GM12878 (cell line): ENCODE results near the gene MCF2L2. TPM values are rescaled to one million over a fixed set of nuclear protein-coding genes. Genes with fewer than 3 reads are reported as not detected.

Source experiments
- ATAC-seq: fragments of 200-7000 bp; cut with Tn5 transposase; 3 replicates; pipeline ENCODE4 v1.9.1; 2020; ENCODE audit warnings: mild to moderate bottlenecking, moderate library complexity
- BruUV-seq: library from RNA; stranded (reverse); fragments of 400-500 nt; replicated peaks from 2 replicates; lab custom pipeline; 2021; lab: Mats Ljungman, UMichigan
- CTCF ChIA-PET: fragments of 300-600 bp; sonication (Branson Sonifier 250); formaldehyde crosslinking; extraction: SDS; loops from one replicate; lab custom pipeline; 2021; ENCODE audit warnings: inconsistent platforms; lab: Yijun Ruan, JAX
- POLR2A ChIA-PET: fragments of 350-600 bp; formaldehyde crosslinking; extraction: SDS; loops from one replicate; lab custom pipeline; 2021; ENCODE audit warnings: inconsistent platforms; lab: Charles Lee
- RAD21 ChIA-PET: fragments of 300-600 bp; sonication (Branson Sonifier 250); formaldehyde crosslinking; loops from one replicate; lab custom pipeline; 2023; ENCODE audit warnings: antibody characterized with exemption; ENCODE audit not compliant: unreplicated experiment; lab: Charles Lee
- SMC1A ChIA-PET: fragments of 300-600 bp; sonication (Branson Sonifier 250); formaldehyde crosslinking; loops from one replicate; lab custom pipeline; 2023; ENCODE audit not compliant: unreplicated experiment, uncharacterized antibody; lab: Charles Lee
- DNase-seq: peaks from one replicate; pipeline ENCODE4 v3.0.0-alpha.2; 2011; ENCODE audit warnings: low read depth, low spot score
- FAIRE-seq: peaks from 3 replicates; lab custom pipeline; 2011; peaks lifted over from hg19 to GRCh38; lab: Jason Lieb, UNC
- H2AFZ ChIP-seq: 2 replicates; pipeline ENCODE4 v1.6.0; 2011; ENCODE audit warnings: low read depth, low read length, control low read depth; ENCODE audit not compliant: control insufficient read depth
- H3K27ac ChIP-seq: 2 replicates; pipeline ENCODE4 v1.5.1; 2011; ENCODE audit warnings: control low read depth; ENCODE audit not compliant: control insufficient read depth, insufficient read depth
- H3K27me3 ChIP-seq, 2 experiments: replicated peaks in 1 of 2; 2 replicates each; pipeline versions ENCODE4 v1.6.0 to v1.6.1; 2011; ENCODE audit warnings: low read length in 1 of 2; ENCODE audit not compliant: control insufficient read depth in 2 of 2, insufficient read depth in 2 of 2
- H3K36me3 ChIP-seq, 2 experiments: 2 replicates each; pipeline ENCODE4 v1.5.1; 2011; ENCODE audit warnings: low read length in 1 of 2; ENCODE audit not compliant: control insufficient read depth in 2 of 2, insufficient read depth in 2 of 2
- H3K4me1 ChIP-seq: 2 replicates; pipeline ENCODE4 v1.6.1; 2011; ENCODE audit warnings: mild to moderate bottlenecking, low read length, moderate library complexity, mixed read lengths; ENCODE audit not compliant: control insufficient read depth, insufficient read depth
- H3K4me2 ChIP-seq: 2 replicates; pipeline ENCODE4 v1.6.0; 2011; ENCODE audit warnings: control low read depth; ENCODE audit not compliant: control insufficient read depth, insufficient read depth
- H3K4me3 ChIP-seq: fragments of 200-600 bp; sonication (generic); 2 replicates; pipeline ENCODE4 v1.5.1; 2016
- H3K79me2 ChIP-seq: 2 replicates; pipeline ENCODE4 v1.6.0; 2011; ENCODE audit warnings: low read length; ENCODE audit not compliant: control insufficient read depth, insufficient read depth
- H3K9ac ChIP-seq: 2 replicates; pipeline ENCODE4 v1.8.0; 2011; ENCODE audit warnings: low read length, control low read depth, mixed read lengths; ENCODE audit not compliant: control insufficient read depth, insufficient read depth
- H3K9me3 ChIP-seq: replicated peaks from 3 replicates; pipeline ENCODE4 v1.5.1; 2011; ENCODE audit warnings: mild to moderate bottlenecking, low read length; ENCODE audit not compliant: control insufficient read depth, insufficient read depth
- H4K20me1 ChIP-seq: 2 replicates; pipeline ENCODE4 v1.6.0; 2011; ENCODE audit not compliant: control insufficient read depth, insufficient read depth
- ASH2L ChIP-seq: fragments of 300-600, 200-600 bp; sonication (generic); IDR thresholded peaks from 2 replicates; pipeline ENCODE4 v1.6.1; 2017; ENCODE audit warnings: low read depth, mild to moderate bottlenecking, borderline replicate concordance
- CEBPB ChIP-seq, 2 experiments: fragments of 150-350 bp in 1 of 2; IDR thresholded peaks; 2 replicates each; pipeline ENCODE4 v1.6.1; 2012 to 2014; ENCODE audit warnings: low read depth in 2 of 2, low read length in 2 of 2, borderline replicate concordance in 1 of 2, inconsistent platforms in 1 of 2
- CEBPZ ChIP-seq: fragments of 150-350 bp; IDR thresholded peaks from 2 replicates; pipeline ENCODE4 v1.6.1; 2016; ENCODE audit warnings: low read depth, low read length
- FOXK2 ChIP-seq: fragments of 450-650 bp; IDR thresholded peaks from 2 replicates; pipeline ENCODE4 v1.6.1; 2017; ENCODE audit warnings: mild to moderate bottlenecking, moderate library complexity
- HDAC2 ChIP-seq: fragments of 200-600 bp; sonication (generic); IDR thresholded peaks from 2 replicates; pipeline ENCODE4 v1.6.1; 2017
- LARP7 ChIP-seq: fragments of 450-650 bp; IDR thresholded peaks from 2 replicates; pipeline ENCODE4 v1.6.1; 2017; ENCODE audit warnings: mild to moderate bottlenecking
- PKNOX1 ChIP-seq: fragments of 450-650 bp; IDR thresholded peaks from 2 replicates; pipeline ENCODE4 v1.6.1; 2016; ENCODE audit warnings: mild to moderate bottlenecking
- RB1 ChIP-seq: fragments of 450-650 bp; formaldehyde crosslinking; IDR thresholded peaks from 2 replicates; pipeline ENCODE4 v1.6.1; 2017; ENCODE audit warnings: mild to moderate bottlenecking, borderline replicate concordance
- YBX1 ChIP-seq: fragments of 450-650 bp; IDR thresholded peaks from 2 replicates; pipeline ENCODE4 v1.6.1; 2016; ENCODE audit warnings: antibody characterized with exemption
- ZNF384 ChIP-seq: IDR thresholded peaks from 2 replicates; pipeline ENCODE4 v1.6.1; 2012; ENCODE audit warnings: low read depth, mild to moderate bottlenecking, low read length, improper control_type of control experiment, borderline replicate concordance
- WGBS: methylation state at CpG from one replicate; pipeline ENCODE4 v1.1.6; 2016; ENCODE audit warnings: low lambda C conversion rate; ENCODE audit not compliant: insufficient replicate concordance, insufficient coverage; ENCODE audit errors: missing lambda C conversion rate; 5-methylcytosine and 5-hydroxymethylcytosine counted together
- in situ Hi-C: fragments of 300-500 bp; cut with MboI; formaldehyde crosslinking; loops from 9 replicates; pipeline ENCODE4 v1.14.3; 2018; ENCODE audit warnings: mixed read lengths
- intact Hi-C: fragments of 100-400 bp; cut with micrococcal nuclease; formaldehyde crosslinking; loops from one replicate; pipeline ENCODE4 v1.14.2; 2022; ENCODE audit not compliant: unreplicated experiment
- polyA plus RNA-seq, 11 experiments: library from polyadenylated mRNA; depleted of rRNA in 4 of 11; unstranded in 6 of 11; stranded (reverse) in 5 of 11; fragments of >200 nt; fragmentation: Nextera tagmentation in 4 of 11; fragmentation: Illumina TruSeq in 1 of 11; extraction: Ambion mirVana in 4 of 11; extraction: Trizol in 1 of 11; gene quantifications; 1 replicate in 1 of 11; 2 replicates in 10 of 11; pipeline versions ENCODE4 v1.2.1 to v1.2.3, GENCODE V29; 2011 to 2016; ENCODE audit warnings: inconsistent platforms in 2 of 11, missing spikeins in 2 of 11, low read depth in 1 of 11
- total RNA-seq, 4 experiments: library from RNA; depleted of rRNA in 3 of 4; stranded (reverse); fragments of >200 nt in 3 of 4; fragmentation: Illumina TruSeq in 1 of 4; extraction: Trizol in 1 of 4; gene quantifications; 2 replicates each; pipeline versions ENCODE4 v1.2.1 to v1.2.3, GENCODE V29; 2013 to 2021

MCF2L2 gene
- total and polyA plus RNA-seq, 10 of the 15 experiments (the other 5 are each of a cell fraction or from before 2014, with no cell fraction given), result 0.37 to 2.8 (median 1.4) TPM

- Histone ChIP-seq H3K4me1 (peaks cover 2% of the 10 kb centered on the region), H3K27ac (no peak overlapping the region), H3K4me2 (no peak overlapping the region), H3K9ac (no peak overlapping the region), H2AFZ (no peak overlapping the region), H3K4me3 (no peak overlapping the region), H3K36me3 (no peaks in the 10 kb centered on the region), H4K20me1 (no peaks in the 10 kb centered on the region), H3K79me2 (no peaks in the 10 kb centered on the region), H3K9me3 (no peaks in the 10 kb centered on the region), H3K27me3 (no peaks in the 10 kb centered on the region)
- WGBS, result no CpG with 5 or more reads among the region's 2 CpGs
- in situ Hi-C loops, result no loop called here
- TF ChIP-seq HDAC2, result no peak
- no peak for TF ChIP-seq FOXK2
- no peak for TF ChIP-seq LARP7
- TF ChIP-seq PKNOX1, result no peak
- TF ChIP-seq YBX1, result no peak
- no peak for TF ChIP-seq ASH2L
- TF ChIP-seq CEBPB (IDR thresholded peaks at IDR 0.05; ENCODE audit: borderline replicate concordance in 1 of 2, low read depth in 2 of 2, low read length in 2 of 2), result no peak
- no peak for TF ChIP-seq ZNF384
- no peak for TF ChIP-seq CEBPZ
- TF ChIP-seq RB1, result no peak
- intact Hi-C loops, result no loop called here
- no TSS peak for BruUV-seq
- RAD21 ChIA-PET, result no interaction called here
- FAIRE-seq, result no peak
- no peak for DNase-seq
- CTCF ChIA-PET, result interaction anchor here (0.6 to 1.6 kb wide), 3 partner anchors 9 to 92 kb away, joined by 3 read pairs; no protein-coding TSS in a partner anchor
- ATAC-seq, result no peak
- SMC1A ChIA-PET, result interaction anchor here (1.6 kb wide), 1 partner anchor 13 kb away, joined by 4 read pairs; no protein-coding TSS in a partner anchor
- POLR2A ChIA-PET, result no interaction called here
Measured at GRCh38 chr3:183290216-183290615, 138.2 kb downstream of the MCF2L2 start.
